ENCODE data around the gene FLNB. TPM values are rescaled to one million over a fixed set of nuclear protein-coding genes. Genes with fewer than 3 reads are reported as not detected.

The FLNB gene
- total and polyA plus RNA-seq, 2 of the 8 experiments (the other 6 are each of a cell fraction or from before 2014, with no cell fraction given) = 72.3 to 118 TPM

- Histone ChIP-seq H3K27ac (ENCODE audit: low read depth, low read length) (no peak overlapping the region), H3K36me3 (ENCODE audit: control insufficient read depth in 2 of 4, insufficient read depth in 4 of 4, low read length in 3 of 4) (no peaks in the 10 kb centered on the region), H3K9me3 (ENCODE audit: insufficient read depth in 2 of 2, low read depth in 1 of 2, low read length in 1 of 2) (no peaks in the 10 kb centered on the region), H2BK15ac (ENCODE audit: low read length) (no peak overlapping the region), H3K23me2 (ENCODE audit: low read depth, low read length) (no peaks in the 10 kb centered on the region), H4K20me1 (replicated peaks in 1 of 2; ENCODE audit: control insufficient read depth in 1 of 2, insufficient read depth in 2 of 2, low read length in 2 of 2) (peaks cover 0 to 2% of the 10 kb centered on the region in 2 experiments), H3K56ac (replicated peaks; ENCODE audit: insufficient read length, low read depth, low read length) (no peak overlapping the region), H3K4me3 (ENCODE audit: extremely low read depth in 1 of 4, insufficient read depth in 2 of 4, low read depth in 3 of 4, low read length in 4 of 4) (no peak overlapping the region), H2BK120ac (replicated peaks; ENCODE audit: low read depth, low read length) (no peak overlapping the region), H2AK5ac (ENCODE audit: low read depth, low read length) (no peak overlapping the region), H4K5ac (ENCODE audit: insufficient read length, low read depth, low read length) (no peak overlapping the region), H3K9ac (replicated peaks in 1 of 4; ENCODE audit: extremely low read depth in 1 of 4, low read depth in 3 of 4, low read length in 3 of 4) (no peak overlapping the region), H3K27me3 (replicated peaks in 1 of 4; ENCODE audit: control insufficient read depth in 3 of 4, extremely low read depth in 1 of 4, insufficient read depth in 3 of 4, low read length in 3 of 4) (no peaks in the 10 kb centered on the region), H3K79me1 (ENCODE audit: low read depth, low read length) (peaks cover 24% of the 10 kb centered on the region), H3K23ac (ENCODE audit: insufficient read length) (no peak overlapping the region), H3K4me1 (replicated peaks in 1 of 4; ENCODE audit: control insufficient read depth in 3 of 4, insufficient read depth in 4 of 4, low read length in 3 of 4) (peaks cover 11 to 33% (median 20%) of the 10 kb centered on the region in 4 experiments), H3K79me2 (ENCODE audit: control insufficient read depth in 1 of 2, insufficient read depth in 2 of 2, low read length in 2 of 2) (peaks cover 3 to 88% of the 10 kb centered on the region in 2 experiments), H2BK5ac (ENCODE audit: low read depth, low read length) (no peak overlapping the region), H4K8ac (ENCODE audit: extremely low read depth, insufficient read depth, low read length) (no peak overlapping the region), H2BK12ac (ENCODE audit: low read depth, low read length) (no peak overlapping the region), H3K14ac (ENCODE audit: insufficient read length) (no peak overlapping the region), H3K18ac (ENCODE audit: extremely low read depth, low read length) (no peak overlapping the region), H2BK20ac (ENCODE audit: low read length) (no peak overlapping the region), H2AFZ (ENCODE audit: low read length) (no peak overlapping the region), H3K4me2 (ENCODE audit: insufficient read depth in 1 of 2, low read depth in 2 of 2, low read length in 2 of 2) (no peak overlapping the region), H4K91ac (replicated peaks; ENCODE audit: insufficient read length, low read length) (no peak overlapping the region), H3K4ac (replicated peaks; ENCODE audit: insufficient read length, low read depth, low read length) (no peak overlapping the region)
- 80% methylated on average over 1 of the region's 1 CpG; no CpG with 5 or more reads in 1 of the 2 experiments for WGBS, 2 experiments (ENCODE audit: extremely low coverage in 1 of 2, insufficient coverage in 1 of 2, insufficient read length in 1 of 2, insufficient replicate concordance in 2 of 2, low coverage in 1 of 2, low lambda C conversion rate in 2 of 2, missing lambda C conversion rate in 1 of 2)
- CTCF ChIA-PET (ENCODE audit: partially characterized antibody) = interaction anchor here (0.6 to 2.0 kb wide), 5 partner anchors 10 to 166 kb away, joined by 3 to 7 read pairs (median 5); no protein-coding TSS in a partner anchor
- POLR2A ChIA-PET (ENCODE audit: partially characterized antibody) = interaction anchor here (1.2 to 2.7 kb wide), 4 partner anchors 9 to 21 kb away, joined by 3 to 12 read pairs (median 4); partner anchors contain the start of gene FLNB
- no peak for DNase-seq (ENCODE audit: low read depth in 1 of 2, low spot score in 2 of 2)
- no peak for FAIRE-seq
- TF ChIP-seq TAF7 (optimal IDR thresholded peaks at IDR 0.05; ENCODE audit: borderline replicate concordance, low read depth, low read length) = no peak
- no peak for TF ChIP-seq CHD1 (IDR thresholded peaks at IDR 0.05; ENCODE audit: low read depth, low read length)
- TF ChIP-seq ZNF274 (IDR thresholded peaks at IDR 0.05; ENCODE audit: borderline replicate concordance, extremely low read depth, low read length) = no peak
- no peak for TF ChIP-seq CTBP2 (IDR thresholded peaks at IDR 0.05; ENCODE audit: borderline replicate concordance, insufficient read depth, insufficient read length, low read length)
- no peak for TF ChIP-seq POU5F1 (IDR thresholded peaks at IDR 0.05; ENCODE audit: low read depth, low read length)
These were observed 20.7 kb downstream of the FLNB start for GRCh38 chr3:58028902-58029301.
